ENCODE data around the gene KBTBD13.

DNA sequence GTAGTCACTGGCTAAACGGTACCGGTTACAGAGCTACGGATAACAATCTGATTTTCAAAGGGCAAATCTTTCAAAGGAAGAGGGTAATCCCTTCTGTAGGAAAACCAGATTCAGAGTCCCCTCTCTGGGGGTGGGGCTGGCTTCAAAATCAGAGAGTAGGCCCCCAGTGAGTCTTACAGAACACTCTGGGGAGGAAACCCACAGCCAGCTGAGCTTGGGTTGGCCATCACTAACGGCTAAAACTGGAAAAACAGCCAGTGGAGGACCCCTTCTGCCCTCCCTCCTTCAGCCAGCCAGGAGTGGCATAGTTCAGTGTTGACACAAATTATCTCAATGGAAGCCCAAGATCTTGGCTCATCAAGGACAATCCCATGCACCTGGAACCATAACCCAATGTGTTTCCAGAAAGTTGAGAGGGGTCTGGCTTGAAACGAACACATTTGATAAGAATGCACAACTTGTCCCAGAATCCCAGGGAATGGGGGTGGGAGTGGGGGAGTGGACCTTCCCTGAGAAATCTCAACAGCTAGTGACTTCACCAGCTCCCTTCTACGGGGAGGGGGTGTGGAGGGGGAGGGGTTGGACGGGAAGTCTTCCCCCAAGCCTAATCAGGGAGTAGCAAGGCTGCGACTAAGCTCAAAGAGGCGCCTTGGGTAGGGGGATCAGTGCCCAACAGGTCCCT, 9.8 kb upstream of the KBTBD13 start:
- TF ChIP-seq, protein P1, sequence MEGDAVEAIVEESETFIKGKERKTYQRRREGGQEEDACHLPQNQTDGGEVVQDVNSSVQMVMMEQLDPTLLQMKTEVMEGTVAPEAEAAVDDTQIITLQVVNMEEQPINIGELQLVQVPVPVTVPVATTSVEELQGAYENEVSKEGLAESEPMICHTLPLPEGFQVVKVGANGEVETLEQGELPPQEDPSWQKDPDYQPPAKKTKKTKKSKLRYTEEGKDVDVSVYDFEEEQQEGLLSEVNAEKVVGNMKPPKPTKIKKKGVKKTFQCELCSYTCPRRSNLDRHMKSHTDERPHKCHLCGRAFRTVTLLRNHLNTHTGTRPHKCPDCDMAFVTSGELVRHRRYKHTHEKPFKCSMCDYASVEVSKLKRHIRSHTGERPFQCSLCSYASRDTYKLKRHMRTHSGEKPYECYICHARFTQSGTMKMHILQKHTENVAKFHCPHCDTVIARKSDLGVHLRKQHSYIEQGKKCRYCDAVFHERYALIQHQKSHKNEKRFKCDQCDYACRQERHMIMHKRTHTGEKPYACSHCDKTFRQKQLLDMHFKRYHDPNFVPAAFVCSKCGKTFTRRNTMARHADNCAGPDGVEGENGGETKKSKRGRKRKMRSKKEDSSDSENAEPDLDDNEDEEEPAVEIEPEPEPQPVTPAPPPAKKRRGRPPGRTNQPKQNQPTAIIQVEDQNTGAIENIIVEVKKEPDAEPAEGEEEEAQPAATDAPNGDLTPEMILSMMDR (IDR thresholded peaks at IDR 0.05): no peak
- no peak for TF ChIP-seq POLR2A (IDR thresholded peaks at IDR 0.05)
